LoVo (cell line): ENCODE measurements around the gene TMEM39A.

Experiments used
- DNase-seq: peaks from one replicate; pipeline ENCODE4 v3.0.0-alpha.2; 2016; ENCODE audit warnings: low spot score

The TMEM39A gene

DNA sequence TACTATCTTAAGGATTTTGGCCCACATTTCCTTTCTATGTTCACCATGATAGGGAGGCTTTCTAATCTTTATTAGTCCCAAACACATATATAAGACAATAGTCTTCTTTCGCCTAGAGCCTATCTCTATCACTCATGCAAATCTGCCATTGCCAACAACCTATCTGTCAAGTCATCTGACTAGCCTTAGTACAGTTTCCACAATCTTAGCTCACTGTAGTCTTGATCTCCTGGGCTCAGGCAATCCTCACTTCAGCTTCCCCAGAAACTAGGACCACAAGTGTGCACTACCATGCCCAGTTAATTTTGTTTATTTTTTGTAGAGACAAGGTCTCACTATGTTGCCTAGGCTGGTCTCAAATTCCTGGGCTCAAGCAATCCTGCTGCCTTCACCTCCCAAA lies 6.9 kb downstream of the TMEM39A start:
- DNase-seq, result no peak

- DNase-seq, result no peak
Measured at GRCh38 chr3:119453822-119454221, 9.6 kb downstream of the TMEM39A start.

GRCh38 chr3:119444590-119444989 lies 18.8 kb downstream of the TMEM39A start:
- no peak for DNase-seq

- no peak for DNase-seq
Measured at GRCh38 chr3:119443179-119443578, 20.2 kb downstream of the TMEM39A start.

DNA sequence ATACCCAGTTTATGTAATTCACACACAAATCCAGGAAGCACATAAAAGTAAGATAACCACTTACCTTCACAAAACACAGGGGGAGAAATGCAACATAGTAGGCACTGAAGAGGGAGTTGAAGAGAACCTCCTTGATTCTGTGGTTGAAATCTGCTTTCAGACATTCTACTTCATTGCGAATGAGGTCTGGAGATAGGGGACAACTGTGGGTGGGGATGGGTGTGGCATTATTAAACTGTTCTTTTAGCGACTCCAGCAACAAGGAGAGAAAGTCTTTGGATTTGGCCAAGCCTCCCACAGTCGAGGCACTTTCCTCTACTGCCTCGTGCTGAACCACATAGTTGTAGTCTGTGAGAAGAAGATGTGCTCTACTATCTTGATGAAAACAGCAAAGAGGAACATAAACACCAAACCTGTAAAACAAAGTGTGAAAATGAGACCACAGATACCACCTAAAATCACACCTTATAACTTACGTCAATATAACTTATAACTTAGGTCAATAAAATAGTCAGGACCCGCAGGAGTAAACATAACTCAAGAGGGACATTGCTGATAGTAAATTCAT lies 25.6 kb downstream of the TMEM39A start:
- no peak for DNase-seq

DNA sequence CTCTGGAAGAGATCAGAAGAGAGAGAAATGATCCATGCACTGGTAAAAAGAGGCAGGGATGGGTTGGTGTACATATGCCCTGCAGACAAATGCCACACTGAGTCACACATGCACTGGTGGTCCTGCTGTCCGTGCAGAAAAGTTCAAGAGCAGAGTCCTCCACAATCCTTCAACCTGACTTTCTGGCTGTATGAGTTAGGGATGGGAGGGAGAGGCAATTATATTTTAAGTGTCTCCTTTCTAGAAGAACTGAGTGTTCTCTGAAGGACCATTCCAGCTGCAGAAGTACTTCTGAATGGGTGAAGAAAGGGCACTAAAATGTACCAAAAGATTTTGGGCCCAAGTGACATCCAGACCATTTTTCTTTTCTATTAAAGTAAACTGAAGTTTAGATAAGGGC lies 26.4 kb downstream of the TMEM39A start:
- no peak for DNase-seq

DNA sequence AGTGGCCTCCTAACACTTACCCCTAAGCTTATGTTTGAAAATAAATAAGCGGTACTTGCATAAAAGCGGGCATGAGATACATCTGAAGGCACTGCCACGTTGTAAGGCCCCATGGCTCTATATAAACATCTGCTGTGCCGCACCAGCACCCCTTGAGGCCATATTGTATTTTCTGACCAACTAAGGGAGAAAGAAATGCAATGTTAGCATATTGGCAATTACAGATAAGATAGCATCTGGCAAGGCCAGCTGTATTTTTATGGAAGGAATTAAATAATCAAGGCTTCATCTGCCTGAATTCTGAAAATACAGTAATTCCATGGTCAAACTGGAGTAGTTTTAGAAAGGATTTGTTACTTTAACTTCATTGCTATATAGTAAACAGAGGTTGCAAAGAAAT lies 28.7 kb downstream of the TMEM39A start:
- DNase-seq, result no peak

GRCh38 chr3:119433613-119434325 lies 29.6 kb downstream of the TMEM39A start:
- DNase-seq, result no peak

- no peak for DNase-seq
Measured at GRCh38 chr3:119428538-119428937, 34.9 kb downstream of the TMEM39A start.

DNA sequence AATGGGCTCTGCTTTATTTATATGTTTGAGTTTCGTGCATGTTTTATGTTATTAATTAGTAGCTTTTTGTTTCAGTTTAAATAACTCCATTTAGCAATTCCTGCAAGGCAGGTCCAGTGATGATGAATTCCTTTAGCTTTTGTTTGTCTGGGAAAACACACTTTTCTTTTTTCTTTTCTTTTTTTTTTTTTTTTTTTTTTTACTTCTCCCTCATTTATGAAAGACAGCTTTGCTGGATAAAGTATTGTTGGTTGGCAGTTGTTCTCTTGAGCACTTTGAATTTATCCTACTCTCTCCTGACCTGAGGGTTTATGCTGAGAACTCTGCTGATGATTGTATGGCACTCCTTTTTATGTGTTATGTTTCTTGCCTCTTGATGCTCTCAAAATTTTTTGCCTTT lies 35.7 kb downstream of the TMEM39A start:
- DNase-seq, result no peak

- no peak for DNase-seq
Measured at GRCh38 chr3:119420196-119420595, 43.2 kb downstream of the TMEM39A start.

DNA sequence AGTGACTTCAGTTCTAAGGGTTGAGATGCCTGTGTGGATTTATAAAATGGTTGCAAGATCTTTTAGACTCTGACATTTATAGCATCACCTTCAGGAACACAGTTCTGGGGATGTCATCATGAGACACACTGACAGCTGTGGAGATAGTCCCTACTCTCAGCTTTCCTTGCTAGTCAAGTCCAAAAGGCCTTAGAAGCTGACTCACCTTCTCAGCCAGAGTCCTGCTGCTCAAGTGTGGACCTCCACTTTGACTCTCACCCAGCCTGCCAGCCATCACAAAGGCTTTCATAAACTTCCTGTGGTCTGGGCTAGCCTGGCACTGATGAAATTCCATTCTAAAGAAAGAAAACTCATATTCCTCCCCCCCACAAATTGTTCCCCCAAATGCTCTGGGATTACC lies 44.8 kb downstream of the TMEM39A start:
- DNase-seq, result no peak

DNA sequence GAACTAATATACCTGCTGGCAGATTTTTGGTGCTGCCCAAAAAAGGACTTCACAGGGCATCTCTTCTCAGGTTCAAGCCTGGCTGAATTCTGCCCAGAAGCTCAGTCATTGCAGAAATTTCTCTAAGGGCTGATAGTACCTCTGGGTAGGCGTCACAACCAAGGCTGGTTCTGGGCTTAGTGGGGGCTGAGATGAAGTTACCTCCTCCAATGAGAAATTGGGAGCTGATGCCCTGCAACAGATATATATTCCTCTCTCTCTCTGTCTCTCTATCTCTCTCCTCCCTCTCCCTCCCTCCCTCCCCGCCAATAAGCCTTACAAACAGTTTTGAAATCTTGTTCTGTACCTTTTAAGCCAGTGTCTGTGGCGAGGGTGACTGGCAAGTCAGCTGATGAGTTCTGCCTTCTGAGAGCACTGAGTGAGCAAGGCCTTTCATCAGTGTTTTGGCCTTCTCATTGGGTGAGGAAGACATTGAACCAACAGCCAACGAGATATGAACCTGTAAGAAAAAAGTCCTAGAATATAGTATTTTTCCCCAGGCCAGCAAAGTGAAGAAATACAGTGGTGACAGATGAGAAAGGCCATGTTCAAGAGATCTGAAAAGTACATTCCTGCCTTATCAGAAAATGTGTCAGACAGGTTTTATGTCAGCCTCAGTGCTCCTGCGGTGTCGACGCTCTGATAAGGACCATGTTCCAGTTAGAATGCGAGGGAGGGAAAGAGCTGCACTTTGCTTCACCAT lies 45.5 kb downstream of the TMEM39A start:
- DNase-seq, result no peak

DNA sequence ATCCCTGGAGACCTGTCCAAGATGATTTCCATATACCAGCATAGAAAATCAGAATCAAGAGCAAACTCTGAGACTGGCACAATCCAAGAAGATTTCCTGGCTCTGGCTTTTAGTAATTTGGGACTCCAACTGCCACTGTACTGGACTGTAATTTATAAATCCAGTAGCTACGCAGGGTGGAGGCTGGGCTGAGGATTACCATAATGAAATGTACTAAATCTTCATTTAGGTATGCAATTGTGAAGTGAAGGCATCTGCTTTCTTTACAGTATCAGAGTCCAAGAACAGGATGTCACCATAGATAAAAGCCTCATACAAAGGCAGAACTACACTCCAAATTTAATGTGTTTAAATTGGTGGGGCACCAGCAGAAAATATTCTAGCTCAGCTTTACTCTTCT lies 46.5 kb downstream of the TMEM39A start:
- DNase-seq, result no peak

DNA sequence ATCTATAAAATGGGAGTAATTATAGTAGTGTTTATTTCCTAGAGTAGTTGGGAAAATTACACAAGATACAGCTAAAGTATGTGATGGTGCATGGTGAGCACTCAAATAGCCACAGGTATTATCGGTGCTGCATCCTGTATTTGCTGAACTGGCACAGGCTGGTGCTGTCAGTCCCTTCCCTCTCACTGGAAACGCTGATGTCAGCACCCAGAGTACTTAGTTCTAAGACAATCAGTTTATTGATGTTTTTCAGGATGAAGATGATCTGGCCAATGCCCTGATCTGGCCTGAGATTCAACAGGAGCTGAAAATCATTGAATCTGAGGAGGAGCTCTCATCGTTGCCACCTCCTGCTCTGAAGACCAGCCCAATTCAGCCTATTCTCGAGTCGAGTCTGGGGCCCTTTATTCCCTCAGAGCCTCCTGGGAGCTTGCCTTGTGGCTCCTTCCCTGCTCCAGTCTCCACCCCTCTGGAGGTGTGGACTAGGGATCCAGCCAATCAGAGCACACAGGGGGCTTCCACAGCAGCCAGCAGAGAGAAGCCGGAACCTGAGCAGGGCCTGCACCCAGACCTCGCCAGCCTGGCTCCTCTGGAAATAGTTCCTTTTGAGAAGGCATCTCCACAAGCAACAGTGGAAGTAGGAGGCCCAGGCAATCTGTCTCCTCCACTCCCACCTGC lies 49.7 kb downstream of the TMEM39A start:
- DNase-seq, result no peak

DNA sequence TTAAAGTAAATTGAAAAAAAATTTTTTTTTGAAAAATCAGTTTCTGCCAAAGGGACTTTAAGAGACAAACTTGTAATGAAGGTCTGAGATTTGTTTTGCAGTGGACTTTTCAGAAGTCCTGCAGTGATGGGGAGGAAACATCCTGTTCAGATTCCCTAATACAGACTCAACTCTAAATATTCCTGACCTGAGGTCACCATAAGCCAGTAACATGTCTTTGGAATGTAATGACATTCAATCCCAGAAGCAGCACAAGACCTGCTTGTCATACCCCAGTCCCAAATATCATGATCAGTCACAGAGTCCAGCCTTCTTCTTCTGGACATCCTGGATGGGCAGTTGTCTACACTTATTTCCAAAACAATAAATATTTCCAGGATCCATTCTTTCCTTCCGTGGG lies 53.6 kb downstream of the TMEM39A start:
- DNase-seq, result no peak

DNA sequence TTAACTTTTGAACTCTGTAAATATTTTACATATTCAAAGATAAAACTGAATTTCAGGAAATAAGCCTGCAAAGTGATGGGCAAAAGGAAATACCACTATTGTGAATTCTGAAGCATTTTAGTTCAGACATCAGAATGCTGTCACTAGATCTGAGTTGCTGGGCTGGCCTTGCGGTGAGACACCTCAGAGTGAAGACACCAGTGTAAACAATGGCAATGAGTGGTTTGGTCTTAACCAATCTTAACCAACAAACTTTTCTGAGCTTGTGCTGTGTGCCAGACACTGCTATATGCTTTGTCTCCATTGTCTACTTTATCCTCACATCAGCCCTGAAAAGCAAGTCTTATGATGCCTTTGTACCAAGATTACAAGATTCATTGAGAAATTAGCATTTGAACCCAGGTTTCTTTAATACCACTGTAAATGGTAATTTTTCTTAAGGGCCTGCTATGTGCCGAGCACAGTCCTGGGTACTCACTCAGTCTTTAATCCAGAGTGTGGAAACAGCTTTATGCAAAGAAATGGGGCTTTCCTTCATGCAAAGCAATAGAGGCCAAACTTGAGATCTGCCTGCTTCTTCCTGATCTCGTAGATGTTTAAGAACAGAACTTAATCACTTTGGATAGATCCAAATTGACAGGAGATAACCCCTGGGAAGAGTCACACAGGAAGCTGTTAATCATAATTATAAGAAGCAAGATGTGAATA lies 55.0 kb downstream of the TMEM39A start:
- no peak for DNase-seq

GRCh38 chr3:119405315-119405714 lies 58.1 kb downstream of the TMEM39A start:
- DNase-seq, result no peak

DNA sequence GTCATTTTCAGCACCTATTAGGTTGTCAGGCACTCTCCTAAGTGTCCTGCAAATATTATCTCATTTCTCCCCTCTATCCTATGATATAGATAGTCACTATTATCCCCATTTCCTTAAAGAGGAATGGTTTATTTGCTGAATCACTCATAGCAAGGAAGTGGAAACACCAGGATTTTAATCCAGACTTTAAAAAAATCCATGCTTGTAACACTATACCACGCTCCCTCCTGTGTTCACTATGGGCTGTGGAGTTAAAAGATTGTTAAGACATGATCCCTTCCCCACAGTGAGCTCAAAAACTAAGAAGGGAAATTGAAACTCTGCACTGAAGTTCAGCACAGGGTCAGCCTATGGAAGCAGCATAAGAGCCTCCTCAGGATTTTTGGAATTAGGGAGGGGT lies 60.2 kb downstream of the TMEM39A start:
- no peak for DNase-seq

- no peak for DNase-seq
Measured at GRCh38 chr3:119402791-119403190, 60.6 kb downstream of the TMEM39A start.

DNA sequence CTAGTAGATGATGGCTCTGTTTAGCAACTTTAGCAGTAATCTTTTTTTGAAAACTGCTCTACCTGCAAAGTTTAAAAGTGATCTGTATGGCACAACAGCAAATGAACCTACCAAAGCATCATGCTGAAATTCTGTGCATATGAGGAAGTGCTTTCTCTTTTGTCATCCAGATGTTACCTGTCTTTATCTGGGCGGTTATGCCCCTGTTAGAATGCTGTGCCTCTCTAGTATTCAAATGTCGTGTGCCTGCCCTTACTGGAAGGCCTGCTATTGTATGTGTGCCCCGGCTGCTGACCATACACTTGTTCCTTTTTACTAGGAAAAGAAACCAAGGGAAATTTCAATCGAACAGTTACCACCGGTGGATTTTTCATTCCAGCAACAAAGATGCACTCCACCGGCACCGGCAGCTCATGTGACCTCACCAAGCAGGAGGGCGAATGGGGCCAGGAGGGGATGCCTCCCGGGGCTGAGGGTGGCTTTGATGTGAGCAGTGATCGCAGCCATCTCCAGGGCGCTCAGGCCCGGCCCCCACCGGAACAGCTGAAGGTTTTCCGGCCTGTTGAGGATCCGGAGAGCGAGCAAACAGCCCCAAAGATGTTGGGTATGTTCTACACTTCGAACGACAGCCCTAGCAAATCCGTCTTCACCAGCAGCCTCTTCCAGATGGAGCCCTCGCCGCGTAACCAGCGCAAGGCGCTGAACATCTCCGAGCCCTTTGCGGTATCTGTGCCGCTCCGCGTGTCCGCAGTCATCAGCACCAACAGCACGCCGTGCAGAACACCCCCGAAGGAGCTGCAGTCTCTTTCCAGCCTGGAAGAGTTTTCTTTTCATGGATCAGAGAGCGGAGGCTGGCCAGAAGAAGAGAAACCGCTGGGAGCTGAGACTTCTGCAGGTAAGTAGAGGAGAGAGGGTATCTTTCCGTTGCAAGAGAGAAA lies 61.6 kb downstream of the TMEM39A start:
- no peak for DNase-seq
